HG02885 (cell line): Measurements from ENCODE around the gene RPL13A.

Experiments
- ATAC-seq: cut with Tn5 transposase; IDR thresholded peaks from one replicate; pipeline ENCODE4 v1.9.1; 2021; ENCODE audit warnings: mild to moderate bottlenecking; ENCODE audit not compliant: unreplicated experiment, poor library complexity

Gene RPL13A

GRCh38 chr19:49475995-49476880, 11.2 kb upstream of the RPL13A start:
- ATAC-seq = no peak

- no peak for ATAC-seq
Measured at GRCh38 chr19:49479975-49480628, 7.3 kb upstream of the RPL13A start.

GRCh38 chr19:49481020-49481683, 6.3 kb upstream of the RPL13A start:
- no peak for ATAC-seq

GRCh38 chr19:49486232-49486631, 1.2 kb upstream of the RPL13A start:
- no peak for ATAC-seq

- ATAC-seq = no peak
Measured at GRCh38 chr19:49486710-49487276, 615 bp upstream of the RPL13A start.

GRCh38 chr19:49488046-49488862, 846 bp downstream of the RPL13A start:
- no peak for ATAC-seq

GRCh38 chr19:49488863-49489537, 1.6 kb downstream of the RPL13A start:
- no peak for ATAC-seq

- no peak for ATAC-seq
Measured at GRCh38 chr19:49489601-49490167, 2.3 kb downstream of the RPL13A start.

GRCh38 chr19:49490287-49491029, 3.0 kb downstream of the RPL13A start:
- ATAC-seq = no peak

- no peak for ATAC-seq
Measured at GRCh38 chr19:49491030-49491803, 3.8 kb downstream of the RPL13A start.

- ATAC-seq = no peak
Measured at GRCh38 chr19:49491804-49492572, 4.6 kb downstream of the RPL13A start.

- no peak for ATAC-seq
Measured at GRCh38 chr19:49492573-49493405, 5.4 kb downstream of the RPL13A start.

GRCh38 chr19:49496574-49497008, 9.2 kb downstream of the RPL13A start:
- no peak for ATAC-seq

- no peak for ATAC-seq
Measured at GRCh38 chr19:49497047-49497788, 9.8 kb downstream of the RPL13A start.

GRCh38 chr19:49497789-49498103, 10.3 kb downstream of the RPL13A start:
- no peak for ATAC-seq

GRCh38 chr19:49498475-49498874, 11.1 kb downstream of the RPL13A start:
- no peak for ATAC-seq
